GM12878 (cell line): Measurements from ENCODE around the gene PLD4. TPM values are rescaled to one million over a fixed set of nuclear protein-coding genes. Genes with fewer than 3 reads are reported as not detected.

Experiments
- ATAC-seq: fragments of 200-7000 bp; cut with Tn5 transposase; 3 replicates; pipeline ENCODE4 v1.9.1; 2020; ENCODE audit warnings: mild to moderate bottlenecking, moderate library complexity
- BruUV-seq: library from RNA; stranded (reverse); fragments of 400-500 nt; replicated peaks from 2 replicates; lab custom pipeline; 2021; lab: Mats Ljungman, UMichigan
- CTCF ChIA-PET: fragments of 300-600 bp; sonication (Branson Sonifier 250); formaldehyde crosslinking; extraction: SDS; loops from one replicate; lab custom pipeline; 2021; ENCODE audit warnings: inconsistent platforms; lab: Yijun Ruan, JAX
- POLR2A ChIA-PET: fragments of 350-600 bp; formaldehyde crosslinking; extraction: SDS; loops from one replicate; lab custom pipeline; 2021; ENCODE audit warnings: inconsistent platforms; lab: Charles Lee
- RAD21 ChIA-PET: fragments of 300-600 bp; sonication (Branson Sonifier 250); formaldehyde crosslinking; loops from one replicate; lab custom pipeline; 2023; ENCODE audit warnings: antibody characterized with exemption; ENCODE audit not compliant: unreplicated experiment; lab: Charles Lee
- SMC1A ChIA-PET: fragments of 300-600 bp; sonication (Branson Sonifier 250); formaldehyde crosslinking; loops from one replicate; lab custom pipeline; 2023; ENCODE audit not compliant: unreplicated experiment, uncharacterized antibody; lab: Charles Lee
- DNase-seq: peaks from one replicate; pipeline ENCODE4 v3.0.0-alpha.2; 2011; ENCODE audit warnings: low read depth, low spot score
- FAIRE-seq: peaks from 3 replicates; lab custom pipeline; 2011; peaks lifted over from hg19 to GRCh38; lab: Jason Lieb, UNC
- H2AFZ ChIP-seq: 2 replicates; pipeline ENCODE4 v1.6.0; 2011; ENCODE audit warnings: low read depth, low read length, control low read depth; ENCODE audit not compliant: control insufficient read depth
- H3K27ac ChIP-seq: 2 replicates; pipeline ENCODE4 v1.5.1; 2011; ENCODE audit warnings: control low read depth; ENCODE audit not compliant: control insufficient read depth, insufficient read depth
- H3K27me3 ChIP-seq, 2 experiments: replicated peaks in 1 of 2; 2 replicates each; pipeline versions ENCODE4 v1.6.0 to v1.6.1; 2011; ENCODE audit warnings: low read length in 1 of 2; ENCODE audit not compliant: control insufficient read depth in 2 of 2, insufficient read depth in 2 of 2
- H3K36me3 ChIP-seq, 2 experiments: 2 replicates each; pipeline ENCODE4 v1.5.1; 2011; ENCODE audit warnings: low read length in 1 of 2; ENCODE audit not compliant: control insufficient read depth in 2 of 2, insufficient read depth in 2 of 2
- H3K4me1 ChIP-seq: 2 replicates; pipeline ENCODE4 v1.6.1; 2011; ENCODE audit warnings: mild to moderate bottlenecking, low read length, moderate library complexity, mixed read lengths; ENCODE audit not compliant: control insufficient read depth, insufficient read depth
- H3K4me2 ChIP-seq: 2 replicates; pipeline ENCODE4 v1.6.0; 2011; ENCODE audit warnings: control low read depth; ENCODE audit not compliant: control insufficient read depth, insufficient read depth
- H3K4me3 ChIP-seq: fragments of 200-600 bp; sonication (generic); 2 replicates; pipeline ENCODE4 v1.5.1; 2016
- H3K79me2 ChIP-seq: 2 replicates; pipeline ENCODE4 v1.6.0; 2011; ENCODE audit warnings: low read length; ENCODE audit not compliant: control insufficient read depth, insufficient read depth
- H3K9ac ChIP-seq: 2 replicates; pipeline ENCODE4 v1.8.0; 2011; ENCODE audit warnings: low read length, control low read depth, mixed read lengths; ENCODE audit not compliant: control insufficient read depth, insufficient read depth
- H3K9me3 ChIP-seq: replicated peaks from 3 replicates; pipeline ENCODE4 v1.5.1; 2011; ENCODE audit warnings: mild to moderate bottlenecking, low read length; ENCODE audit not compliant: control insufficient read depth, insufficient read depth
- H4K20me1 ChIP-seq: 2 replicates; pipeline ENCODE4 v1.6.0; 2011; ENCODE audit not compliant: control insufficient read depth, insufficient read depth
- ASH2L ChIP-seq: fragments of 300-600, 200-600 bp; sonication (generic); IDR thresholded peaks from 2 replicates; pipeline ENCODE4 v1.6.1; 2017; ENCODE audit warnings: low read depth, mild to moderate bottlenecking, borderline replicate concordance
- CBX5 ChIP-seq: sonication (generic); IDR thresholded peaks from 2 replicates; pipeline ENCODE4 v1.6.1; 2016; ENCODE audit warnings: low read depth, moderate library complexity, mild to moderate bottlenecking, inconsistent platforms
- IRF4 ChIP-seq: IDR thresholded peaks from 2 replicates; pipeline ENCODE4 v1.6.1; 2011; ENCODE audit warnings: low read depth, low read length
- NFYB ChIP-seq: IDR thresholded peaks from 2 replicates; pipeline ENCODE4 v1.6.1; 2011; ENCODE audit warnings: low read depth, mild to moderate bottlenecking, low read length, improper control_type of control experiment, moderate library complexity; ENCODE audit not compliant: insufficient read depth
- PAX5 ChIP-seq: IDR thresholded peaks from 2 replicates; pipeline ENCODE4 v1.6.1; 2011; ENCODE audit warnings: low read depth, low read length, borderline replicate concordance
- PML ChIP-seq: IDR thresholded peaks from 2 replicates; pipeline ENCODE4 v1.6.1; 2012; ENCODE audit warnings: low read length, inconsistent platforms
- RAD51 ChIP-seq: fragments of 450-650 bp; IDR thresholded peaks from 2 replicates; pipeline ENCODE4 v1.6.1; 2016; ENCODE audit warnings: moderate library complexity, mild to moderate bottlenecking, inconsistent platforms
- RCOR1 ChIP-seq: conservative IDR thresholded peaks from 2 replicates; pipeline ENCODE4 v1.6.1; 2012; ENCODE audit warnings: low read depth, low read length, improper control_type of control experiment
- SIX5 ChIP-seq: IDR thresholded peaks from 2 replicates; pipeline ENCODE4 v1.6.1; 2011; ENCODE audit warnings: mild to moderate bottlenecking, low read depth, low read length, moderate library complexity; ENCODE audit not compliant: severe bottlenecking
- ZNF384 ChIP-seq: IDR thresholded peaks from 2 replicates; pipeline ENCODE4 v1.6.1; 2012; ENCODE audit warnings: low read depth, mild to moderate bottlenecking, low read length, improper control_type of control experiment, borderline replicate concordance
- WGBS: methylation state at CpG from one replicate; pipeline ENCODE4 v1.1.6; 2016; ENCODE audit warnings: low lambda C conversion rate; ENCODE audit not compliant: insufficient replicate concordance, insufficient coverage; ENCODE audit errors: missing lambda C conversion rate; 5-methylcytosine and 5-hydroxymethylcytosine counted together
- in situ Hi-C: fragments of 300-500 bp; cut with MboI; formaldehyde crosslinking; loops from 9 replicates; pipeline ENCODE4 v1.14.3; 2018; ENCODE audit warnings: mixed read lengths
- intact Hi-C: fragments of 100-400 bp; cut with micrococcal nuclease; formaldehyde crosslinking; loops from one replicate; pipeline ENCODE4 v1.14.2; 2022; ENCODE audit not compliant: unreplicated experiment
- polyA plus RNA-seq, 11 experiments: library from polyadenylated mRNA; depleted of rRNA in 4 of 11; unstranded in 6 of 11; stranded (reverse) in 5 of 11; fragments of >200 nt; fragmentation: Nextera tagmentation in 4 of 11; fragmentation: Illumina TruSeq in 1 of 11; extraction: Ambion mirVana in 4 of 11; extraction: Trizol in 1 of 11; gene quantifications; 1 replicate in 1 of 11; 2 replicates in 10 of 11; pipeline versions ENCODE4 v1.2.1 to v1.2.3, GENCODE V29; 2011 to 2016; ENCODE audit warnings: inconsistent platforms in 2 of 11, missing spikeins in 2 of 11, low read depth in 1 of 11
- total RNA-seq, 4 experiments: library from RNA; depleted of rRNA in 3 of 4; stranded (reverse); fragments of >200 nt in 3 of 4; fragmentation: Illumina TruSeq in 1 of 4; extraction: Trizol in 1 of 4; gene quantifications; 2 replicates each; pipeline versions ENCODE4 v1.2.1 to v1.2.3, GENCODE V29; 2013 to 2021
- TF ChIP-seq, protein P1 (sequence below): fragments of 450-650 bp; conservative IDR thresholded peaks from 2 replicates; pipeline ENCODE4 v1.6.1; 2017; ENCODE audit warnings: mild to moderate bottlenecking, moderate library complexity
- TF ChIP-seq, protein P2 (sequence below): fragments of 450-650 bp; formaldehyde crosslinking; IDR thresholded peaks from 2 replicates; pipeline ENCODE4 v1.4.0; 2020; ENCODE audit warnings: mild to moderate bottlenecking, moderate library complexity

PLD4 gene
- total and polyA plus RNA-seq, 10 of the 15 experiments (the other 5 are each of a cell fraction or from before 2014, with no cell fraction given), result 0.20 to 57.7 (median 9.9) TPM

DNA sequence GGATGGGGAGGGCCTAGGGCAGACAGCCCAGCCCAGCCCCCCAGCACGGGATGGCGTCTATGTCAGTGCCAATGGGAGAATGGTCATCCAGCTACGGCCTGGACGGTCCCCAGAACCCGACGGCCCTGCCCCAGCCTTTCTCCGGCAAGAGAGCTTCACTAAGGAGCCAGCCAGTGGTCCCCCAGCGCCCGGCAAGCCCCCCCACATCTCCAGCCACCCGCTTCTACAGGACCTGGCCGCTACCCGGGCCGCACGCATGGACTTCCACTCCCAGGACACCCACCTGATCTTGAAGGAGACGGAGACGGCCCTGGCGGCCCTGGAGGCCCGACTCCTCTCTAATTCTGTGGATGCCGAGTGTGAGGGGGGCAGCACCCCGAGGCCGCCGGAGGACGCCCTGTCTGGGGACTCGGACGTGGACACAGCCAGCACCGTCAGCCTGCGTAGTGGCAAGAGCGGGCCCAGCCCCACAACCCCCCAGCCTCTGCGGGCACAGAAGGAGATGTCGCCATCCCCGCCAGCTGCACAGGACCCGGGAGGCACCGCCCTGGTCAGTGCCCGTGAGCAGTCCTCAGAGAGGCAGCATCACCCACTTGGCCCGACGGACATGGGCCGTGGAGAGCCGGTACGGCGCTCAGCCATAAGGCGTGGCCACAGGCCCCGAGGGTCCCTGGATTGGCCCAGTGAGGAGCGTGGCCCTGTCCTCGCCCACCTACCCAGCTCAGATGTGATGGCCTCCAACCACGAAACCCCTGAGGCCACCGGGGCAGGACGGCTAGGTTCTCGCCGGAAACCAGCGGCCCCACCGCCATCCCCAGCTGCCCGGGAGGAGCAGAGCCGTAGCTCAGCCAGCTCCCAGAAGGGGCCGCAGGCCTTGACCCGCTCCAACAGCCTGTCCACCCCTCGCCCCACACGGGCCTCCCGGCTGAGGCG, 37.7 kb upstream of the PLD4 start:
- H3K4me2 ChIP-seq, result no peak overlapping the region
- H3K9ac ChIP-seq, result no peak overlapping the region
- intact Hi-C loops, result no loop called here
- no peak overlapping the region for H2AFZ ChIP-seq
- no peak overlapping the region for H3K4me3 ChIP-seq
- FAIRE-seq (no peak), ATAC-seq (no peak), DNase-seq (no peak)
- ChIA-PET POLR2A (no interaction called here), RAD21 (no interaction called here), CTCF (no interaction called here), SMC1A (no interaction called here)
- no peak overlapping the region for H3K27ac ChIP-seq
- no peaks in the 10 kb centered on the region for H3K4me1 ChIP-seq
- no peaks in the 10 kb centered on the region for H3K36me3 ChIP-seq
- no TSS peak for BruUV-seq
- TF ChIP-seq, protein P1, sequence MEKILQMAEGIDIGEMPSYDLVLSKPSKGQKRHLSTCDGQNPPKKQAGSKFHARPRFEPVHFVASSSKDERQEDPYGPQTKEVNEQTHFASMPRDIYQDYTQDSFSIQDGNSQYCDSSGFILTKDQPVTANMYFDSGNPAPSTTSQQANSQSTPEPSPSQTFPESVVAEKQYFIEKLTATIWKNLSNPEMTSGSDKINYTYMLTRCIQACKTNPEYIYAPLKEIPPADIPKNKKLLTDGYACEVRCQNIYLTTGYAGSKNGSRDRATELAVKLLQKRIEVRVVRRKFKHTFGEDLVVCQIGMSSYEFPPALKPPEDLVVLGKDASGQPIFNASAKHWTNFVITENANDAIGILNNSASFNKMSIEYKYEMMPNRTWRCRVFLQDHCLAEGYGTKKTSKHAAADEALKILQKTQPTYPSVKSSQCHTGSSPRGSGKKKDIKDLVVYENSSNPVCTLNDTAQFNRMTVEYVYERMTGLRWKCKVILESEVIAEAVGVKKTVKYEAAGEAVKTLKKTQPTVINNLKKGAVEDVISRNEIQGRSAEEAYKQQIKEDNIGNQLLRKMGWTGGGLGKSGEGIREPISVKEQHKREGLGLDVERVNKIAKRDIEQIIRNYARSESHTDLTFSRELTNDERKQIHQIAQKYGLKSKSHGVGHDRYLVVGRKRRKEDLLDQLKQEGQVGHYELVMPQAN, result no peak
- TF ChIP-seq PML (no peak), IRF4 (no peak), NFYB (no peak), PAX5 (no peak), ZNF384 (no peak), SIX5 (no peak), RCOR1 (no peak), ASH2L (no peak), RAD51 (no peak), CBX5 (no peak)
- TF ChIP-seq, protein P2, sequence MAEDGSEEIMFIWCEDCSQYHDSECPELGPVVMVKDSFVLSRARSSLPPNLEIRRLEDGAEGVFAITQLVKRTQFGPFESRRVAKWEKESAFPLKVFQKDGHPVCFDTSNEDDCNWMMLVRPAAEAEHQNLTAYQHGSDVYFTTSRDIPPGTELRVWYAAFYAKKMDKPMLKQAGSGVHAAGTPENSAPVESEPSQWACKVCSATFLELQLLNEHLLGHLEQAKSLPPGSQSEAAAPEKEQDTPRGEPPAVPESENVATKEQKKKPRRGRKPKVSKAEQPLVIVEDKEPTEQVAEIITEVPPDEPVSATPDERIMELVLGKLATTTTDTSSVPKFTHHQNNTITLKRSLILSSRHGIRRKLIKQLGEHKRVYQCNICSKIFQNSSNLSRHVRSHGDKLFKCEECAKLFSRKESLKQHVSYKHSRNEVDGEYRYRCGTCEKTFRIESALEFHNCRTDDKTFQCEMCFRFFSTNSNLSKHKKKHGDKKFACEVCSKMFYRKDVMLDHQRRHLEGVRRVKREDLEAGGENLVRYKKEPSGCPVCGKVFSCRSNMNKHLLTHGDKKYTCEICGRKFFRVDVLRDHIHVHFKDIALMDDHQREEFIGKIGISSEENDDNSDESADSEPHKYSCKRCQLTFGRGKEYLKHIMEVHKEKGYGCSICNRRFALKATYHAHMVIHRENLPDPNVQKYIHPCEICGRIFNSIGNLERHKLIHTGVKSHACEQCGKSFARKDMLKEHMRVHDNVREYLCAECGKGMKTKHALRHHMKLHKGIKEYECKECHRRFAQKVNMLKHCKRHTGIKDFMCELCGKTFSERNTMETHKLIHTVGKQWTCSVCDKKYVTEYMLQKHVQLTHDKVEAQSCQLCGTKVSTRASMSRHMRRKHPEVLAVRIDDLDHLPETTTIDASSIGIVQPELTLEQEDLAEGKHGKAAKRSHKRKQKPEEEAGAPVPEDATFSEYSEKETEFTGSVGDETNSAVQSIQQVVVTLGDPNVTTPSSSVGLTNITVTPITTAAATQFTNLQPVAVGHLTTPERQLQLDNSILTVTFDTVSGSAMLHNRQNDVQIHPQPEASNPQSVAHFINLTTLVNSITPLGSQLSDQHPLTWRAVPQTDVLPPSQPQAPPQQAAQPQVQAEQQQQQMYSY (CRISPR knock-in tag), result no peak
- in situ Hi-C loops, result no loop called here
- H3K9me3 ChIP-seq, result no peaks in the 10 kb centered on the region
- no peaks in the 10 kb centered on the region for H4K20me1 ChIP-seq
- H3K27me3 ChIP-seq, result no peaks in the 10 kb centered on the region
- H3K79me2 ChIP-seq, result no peaks in the 10 kb centered on the region
- WGBS, result 70% methylated on average over 50 of the region's 59 CpGs
